Lung (tissue), 12 donors: ENCODE results near the gene RERE. TPM values are rescaled to one million over a fixed set of nuclear protein-coding genes. Genes with fewer than 3 reads are reported as not detected.

Experiments used
- ATAC-seq: fragments of 200-7000 bp; cut with Tn5 transposase; one replicate; pipeline ENCODE4 v1.9.1; 2020; ENCODE audit warnings: moderate number of reproducible peaks; ENCODE audit not compliant: insufficient read depth, low FRiP score
- DNase-seq, 3 donors: peaks; one replicate each; pipeline ENCODE4 v3.0.0-alpha.2; 2013 to 2017
- H3K27ac ChIP-seq, 2 donors: one replicate each; pipeline ENCODE4 v1.5.1; 2013; ENCODE audit warnings: mild to moderate bottlenecking in 2 of 2, moderate library complexity in 2 of 2, control low read depth in 1 of 2, inconsistent platforms in 1 of 2, low read depth in 1 of 2, low read length in 1 of 2
- H3K27me3 ChIP-seq, 3 donors: one replicate each; pipeline ENCODE4 v1.5.1; 2013; ENCODE audit warnings: low read length in 2 of 3; ENCODE audit not compliant: control insufficient read depth in 3 of 3, insufficient read depth in 3 of 3
- H3K36me3 ChIP-seq, 4 donors: one replicate each; pipeline ENCODE4 v1.5.1; 2013; ENCODE audit warnings: low read length in 4 of 4, mild to moderate bottlenecking in 1 of 4, moderate library complexity in 1 of 4; ENCODE audit not compliant: control insufficient read depth in 4 of 4, insufficient read depth in 4 of 4
- H3K4me1 ChIP-seq, 5 donors: one replicate each; pipeline ENCODE4 v1.5.1; 2013; ENCODE audit warnings: low read length in 5 of 5, mild to moderate bottlenecking in 2 of 5, moderate library complexity in 1 of 5; ENCODE audit not compliant: control insufficient read depth in 5 of 5, insufficient read depth in 5 of 5
- H3K4me3 ChIP-seq: one replicate; pipeline ENCODE4 v1.5.1; 2013; ENCODE audit warnings: mild to moderate bottlenecking, control low read depth, moderate library complexity
- H3K9ac ChIP-seq, 2 donors: one replicate each; pipeline ENCODE4 v1.5.1; 2013; ENCODE audit warnings: low read length in 2 of 2, control low read depth in 1 of 2; ENCODE audit not compliant: insufficient read depth in 1 of 2
- H3K9me3 ChIP-seq, 4 donors: one replicate each; pipeline ENCODE4 v1.5.1; 2013; ENCODE audit warnings: low read length in 3 of 4, mild to moderate bottlenecking in 1 of 4, moderate library complexity in 1 of 4; ENCODE audit not compliant: control insufficient read depth in 4 of 4, insufficient read depth in 3 of 4
- CTCF ChIP-seq: IDR thresholded peaks from 2 replicates; pipeline ENCODE4 v1.5.1; 2012; ENCODE audit warnings: mild to moderate bottlenecking; ENCODE audit errors: control extremely low read depth, extremely low read depth
- WGBS, 2 donors: extraction: QIAGEN DNeasy Blood & Tissue Kit; methylation state at CpG; one replicate each; pipeline ENCODE4 v1.1.7; 2013; 5-methylcytosine and 5-hydroxymethylcytosine counted together
- polyA plus RNA-seq, 2 donors: library from polyadenylated mRNA; stranded (reverse); fragments of 200-250 nt; gene quantifications; one replicate each; pipeline ENCODE4 v1.2.1, GENCODE V29; 2013
- total RNA-seq, 2 donors: library from RNA; depleted of rRNA in 1 of 2; stranded (reverse); fragments of >200 nt in 1 of 2; gene quantifications; one replicate each; pipeline ENCODE4 v1.2.1, GENCODE V29; 2014 to 2021
- donor health status: control.
- donor health status: control.
- donor health status: Bipolar disorder and iron deficiency.
- donor health status: healthy.
- donor health status: DM: yes; HTN: yes; CAD: no.

Gene RERE
- total and polyA plus RNA-seq, 4 donors: 21.7 to 207 (median 57.5) TPM

GRCh38 chr1:8512504-8512903 lies 304.9 kb downstream of the RERE start:
- H3K27ac ChIP-seq: no peak overlapping the region
- WGBS, 2 donors: 92 to 93% methylated on average over 6 of the region's 6 CpGs
- no peak overlapping the region for H3K9ac ChIP-seq
- peaks cover 6 to 41% (median 12%) of the 10 kb centered on the region in 5 donors for H3K4me1 ChIP-seq
- DNase-seq (no peak), ATAC-seq (no peak)
- H3K27me3 ChIP-seq: no peaks in the 10 kb centered on the region
- H3K4me3 ChIP-seq: no peak overlapping the region
- H3K9me3 ChIP-seq: no peaks in the 10 kb centered on the region
- TF ChIP-seq CTCF: no peak
- H3K36me3 ChIP-seq: peaks cover 0 to 7% (median 0%) of the 10 kb centered on the region in 4 donors

GRCh38 chr1:8510041-8510823 lies 307.2 kb downstream of the RERE start:
- no peak overlapping the region for H3K4me3 ChIP-seq
- TF ChIP-seq CTCF: no peak
- peak overlapping the region; percentile 69 to 71 for H3K27ac ChIP-seq
- 51 to 52% methylated on average over 9 of the region's 9 CpGs for WGBS, 2 donors
- H3K9me3 ChIP-seq: no peaks in the 10 kb centered on the region
- H3K4me1 ChIP-seq: peaks cover 2 to 33% (median 12%) of the 10 kb centered on the region in 5 donors
- peaks cover 0 to 8% (median 3%) of the 10 kb centered on the region in 4 donors for H3K36me3 ChIP-seq
- DNase-seq (peak; percentile 75 to 94 (median 94)), ATAC-seq (no peak)
- H3K9ac ChIP-seq: peak overlapping the region in 1 of 2 donors; percentile 61
- no peaks in the 10 kb centered on the region for H3K27me3 ChIP-seq

DNA sequence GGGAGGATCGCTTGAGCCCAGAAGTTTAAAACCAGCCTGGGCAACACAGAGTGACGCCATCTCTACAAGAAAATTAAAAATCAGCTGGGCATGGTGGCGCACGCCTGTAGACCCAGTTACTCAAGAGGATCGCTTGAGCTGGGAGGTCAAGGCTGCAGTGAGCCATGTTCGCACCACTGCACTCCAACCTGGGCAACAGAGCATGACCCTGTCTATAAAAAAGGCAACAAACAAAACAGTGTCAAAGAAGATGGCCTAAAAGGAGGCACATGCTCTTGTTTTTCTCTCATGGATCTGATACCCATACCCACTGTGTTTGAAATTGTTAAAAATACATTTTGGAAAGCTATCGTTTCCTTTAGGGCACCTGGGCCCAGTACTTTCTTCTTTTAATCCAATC lies 307.9 kb downstream of the RERE start:
- H3K4me3 ChIP-seq: no peak overlapping the region
- H3K9me3 ChIP-seq: no peaks in the 10 kb centered on the region
- peak overlapping the region in 1 of 2 donors; percentile 61 for H3K9ac ChIP-seq
- H3K27me3 ChIP-seq: no peaks in the 10 kb centered on the region
- H3K36me3 ChIP-seq: peaks cover 0 to 9% (median 3%) of the 10 kb centered on the region in 4 donors
- no peak for TF ChIP-seq CTCF
- no peak for ATAC-seq
- WGBS, 2 donors: 94% methylated on average over 7 of the region's 7 CpGs
- peak overlapping the region; percentile 69 to 71 for H3K27ac ChIP-seq
- peaks cover 2 to 33% (median 12%) of the 10 kb centered on the region in 5 donors for H3K4me1 ChIP-seq
- no peak for DNase-seq
